ENCODE results near the gene EFNA5. TPM values are rescaled to one million over a fixed set of nuclear protein-coding genes. Genes with fewer than 3 reads are reported as not detected.

EFNA5 gene
- total RNA-seq, 1 experiment from 2014 or later, result 0.22 TPM

- Histone ChIP-seq H3K9me3 (ENCODE audit: control insufficient read depth in 1 of 2, insufficient read depth in 1 of 2, low read depth in 1 of 2, low read length in 2 of 2) (no peaks in the 10 kb centered on the region), H2AFZ (ENCODE audit: low read depth, low read length, poor library complexity, severe bottlenecking) (no peak overlapping the region), H3K4me1 (ENCODE audit: control insufficient read depth in 1 of 2, insufficient read depth in 2 of 2, low read length in 2 of 2) (peaks cover 0 to 2% of the 10 kb centered on the region in 2 experiments; a peak in 1 of 4 replicates), H3K4me3 (replicated peaks in 1 of 2; ENCODE audit: low read depth in 1 of 2, low read length in 2 of 2) (no peak overlapping the region), H3K27me3 (ENCODE audit: insufficient read depth, low read length) (no peaks in the 10 kb centered on the region), H3K79me2 (ENCODE audit: insufficient read depth, low read length) (no peaks in the 10 kb centered on the region), H3K27ac (ENCODE audit: low read depth, low read length) (no peak overlapping the region), H3K36me3 (ENCODE audit: control insufficient read depth in 1 of 2, insufficient read depth in 2 of 2, low read length in 2 of 2) (no peaks in the 10 kb centered on the region), H4K20me1 (ENCODE audit: insufficient read depth) (no peaks in the 10 kb centered on the region), H3K4me2 (ENCODE audit: low read length) (no peak overlapping the region), H3K9ac (ENCODE audit: low read length) (no peak overlapping the region), H3K9me2 (ENCODE audit: insufficient read depth) (no peaks in the 10 kb centered on the region)
- RAD21 ChIA-PET (ENCODE audit: low non-redundant PET in 1 of 2, low total read pairs in 2 of 2, uncharacterized antibody in 2 of 2, unreplicated experiment in 2 of 2), result no interaction called here
- CTCF ChIA-PET, result interaction anchor here (1.7 kb wide), 1 partner anchor 29 kb away, joined by 3 read pairs; no protein-coding TSS in a partner anchor
- intact Hi-C loops (cut with micrococcal nuclease), result no loop called here
- POLR2A ChIA-PET, result no interaction called here
- no peak for TF ChIP-seq ELF1 (IDR thresholded peaks at IDR 0.05; ENCODE audit: borderline replicate concordance, low read depth)
- no peak for TF ChIP-seq RAD21 (IDR thresholded peaks at IDR 0.05; ENCODE audit: low read depth)
- no peak for TF ChIP-seq TCF7L2 (IDR thresholded peaks at IDR 0.05; ENCODE audit: borderline replicate concordance, extremely low read depth, insufficient read depth, insufficient read length)
- no peak for TF ChIP-seq CBX3 (IDR thresholded peaks at IDR 0.05; ENCODE audit: low read depth)
- no peak for TF ChIP-seq SIN3A (IDR thresholded peaks at IDR 0.05; ENCODE audit: low read depth)
- TF ChIP-seq JUND (IDR thresholded peaks at IDR 0.05), result no peak
- no peak for TF ChIP-seq MAX (IDR thresholded peaks at IDR 0.05)
- no peak for TF ChIP-seq FOSL1 (IDR thresholded peaks at IDR 0.05; ENCODE audit: low read depth)
- TF ChIP-seq YY1 (IDR thresholded peaks at IDR 0.05; ENCODE audit: extremely low read depth, insufficient replicate concordance, low read depth, low read length), result no peak
- no TSS peak for BruUV-seq (replicated peaks)
- ATAC-seq (no peak), DNase-seq (ENCODE audit: low read depth, low spot score) (no peak)
Measured at GRCh38 chr5:107577394-107577950, 93.3 kb downstream of the EFNA5 start.

- H3K79me2 ChIP-seq (ENCODE audit: insufficient read depth, low read length), result no peaks in the 10 kb centered on the region
- BruUV-seq (replicated peaks), result no TSS peak
- no peak overlapping the region for H3K27ac ChIP-seq (ENCODE audit: low read depth, low read length)
- no peak for DNase-seq (ENCODE audit: low read depth, low spot score)
- ChIA-PET RAD21 (ENCODE audit: low non-redundant PET in 1 of 2, low total read pairs in 2 of 2, uncharacterized antibody in 2 of 2, unreplicated experiment in 2 of 2) (no interaction called here), CTCF (interaction anchor here (1.7 kb wide), 1 partner anchor 29 kb away, joined by 3 read pairs; no protein-coding TSS in a partner anchor), POLR2A (no interaction called here)
- ATAC-seq, result no peak
- H3K4me1 ChIP-seq (ENCODE audit: control insufficient read depth in 1 of 2, insufficient read depth in 2 of 2, low read length in 2 of 2), result peaks cover 0 to 8% of the 10 kb centered on the region in 2 experiments; a peak in 2 of 4 replicates
- no peaks in the 10 kb centered on the region for H4K20me1 ChIP-seq (ENCODE audit: insufficient read depth)
- no peaks in the 10 kb centered on the region for H3K36me3 ChIP-seq (ENCODE audit: control insufficient read depth in 1 of 2, insufficient read depth in 2 of 2, low read length in 2 of 2)
- no peaks in the 10 kb centered on the region for H3K27me3 ChIP-seq (ENCODE audit: insufficient read depth, low read length)
- no peak overlapping the region for H3K9ac ChIP-seq (ENCODE audit: low read length)
- intact Hi-C loops (cut with micrococcal nuclease), result no loop called here
- H3K4me3 ChIP-seq (replicated peaks in 1 of 2; ENCODE audit: low read depth in 1 of 2, low read length in 2 of 2), result no peak overlapping the region
- TF ChIP-seq JUND (IDR thresholded peaks at IDR 0.05), result no peak
- no peak for TF ChIP-seq POLR2A (IDR thresholded peaks at IDR 0.05; ENCODE audit: borderline replicate concordance, extremely low read depth, insufficient read depth, insufficient read length)
- TF ChIP-seq YY1 (IDR thresholded peaks at IDR 0.05; ENCODE audit: extremely low read depth, insufficient replicate concordance, low read depth, low read length), result no peak
- TF ChIP-seq SP1 (IDR thresholded peaks at IDR 0.05; ENCODE audit: low read depth), result no peak
- TF ChIP-seq EZH2phosphoT487 (IDR thresholded peaks at IDR 0.05; ENCODE audit: borderline replicate concordance), result no peak
- no peak for TF ChIP-seq SRF (IDR thresholded peaks at IDR 0.05; ENCODE audit: low read depth)
- TF ChIP-seq POLR2AphosphoS5 (IDR thresholded peaks at IDR 0.05; ENCODE audit: low read depth, low read length), result no peak
- TF ChIP-seq CTCF (IDR thresholded peaks at IDR 0.05 in 2 of 3, conservative IDR thresholded peaks at IDR 0.05 in 1 of 3; ENCODE audit: borderline replicate concordance in 1 of 3, insufficient read depth in 1 of 3, low read depth in 2 of 3, low read length in 2 of 3), result no peak
- no peak for TF ChIP-seq FOSL1 (IDR thresholded peaks at IDR 0.05; ENCODE audit: low read depth)
- no peaks in the 10 kb centered on the region for H3K9me3 ChIP-seq (ENCODE audit: control insufficient read depth in 1 of 2, insufficient read depth in 1 of 2, low read depth in 1 of 2, low read length in 2 of 2)
- no peak overlapping the region for H3K4me2 ChIP-seq (ENCODE audit: low read length)
- no peak overlapping the region for H2AFZ ChIP-seq (ENCODE audit: low read depth, low read length, poor library complexity, severe bottlenecking)
- H3K9me2 ChIP-seq (ENCODE audit: insufficient read depth), result no peaks in the 10 kb centered on the region
Measured at GRCh38 chr5:107576736-107577393, 93.9 kb downstream of the EFNA5 start.
